OCI-LY3 (cell line): ENCODE results near the gene LDB3.

Experiments used
- EZH2phosphoT487 ChIP-seq: fragments of 200-600 bp; shearing (Covaris generic); IDR thresholded peaks from 2 replicates; pipeline ENCODE4 v1.6.1; 2018; ENCODE audit warnings: antibody characterized with exemption, mixed run types, low read depth
- TF ChIP-seq, protein P1 (sequence below): fragments of 200-600, 300-600 bp; sonication (generic); IDR thresholded peaks from 2 replicates; pipeline ENCODE4 v1.5.1; 2014; ENCODE audit warnings: antibody characterized with exemption, low read length, low read depth

DNA sequence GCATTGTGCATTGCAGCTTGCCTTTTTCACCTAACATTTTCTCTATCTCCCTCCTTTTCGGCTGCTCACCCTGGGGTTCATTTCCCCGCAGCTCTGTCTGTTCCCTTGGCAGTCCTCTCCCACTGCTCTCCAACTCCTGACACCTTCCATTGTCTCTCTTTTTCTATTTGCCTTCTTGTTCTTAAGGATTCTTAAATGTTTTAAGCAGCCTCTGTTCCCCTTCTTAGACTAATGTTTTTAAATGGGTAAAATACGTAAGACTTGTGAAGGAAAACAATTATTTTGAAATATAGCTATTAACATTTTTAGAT, 107.5 kb downstream of the LDB3 start:
- TF ChIP-seq, protein P1, sequence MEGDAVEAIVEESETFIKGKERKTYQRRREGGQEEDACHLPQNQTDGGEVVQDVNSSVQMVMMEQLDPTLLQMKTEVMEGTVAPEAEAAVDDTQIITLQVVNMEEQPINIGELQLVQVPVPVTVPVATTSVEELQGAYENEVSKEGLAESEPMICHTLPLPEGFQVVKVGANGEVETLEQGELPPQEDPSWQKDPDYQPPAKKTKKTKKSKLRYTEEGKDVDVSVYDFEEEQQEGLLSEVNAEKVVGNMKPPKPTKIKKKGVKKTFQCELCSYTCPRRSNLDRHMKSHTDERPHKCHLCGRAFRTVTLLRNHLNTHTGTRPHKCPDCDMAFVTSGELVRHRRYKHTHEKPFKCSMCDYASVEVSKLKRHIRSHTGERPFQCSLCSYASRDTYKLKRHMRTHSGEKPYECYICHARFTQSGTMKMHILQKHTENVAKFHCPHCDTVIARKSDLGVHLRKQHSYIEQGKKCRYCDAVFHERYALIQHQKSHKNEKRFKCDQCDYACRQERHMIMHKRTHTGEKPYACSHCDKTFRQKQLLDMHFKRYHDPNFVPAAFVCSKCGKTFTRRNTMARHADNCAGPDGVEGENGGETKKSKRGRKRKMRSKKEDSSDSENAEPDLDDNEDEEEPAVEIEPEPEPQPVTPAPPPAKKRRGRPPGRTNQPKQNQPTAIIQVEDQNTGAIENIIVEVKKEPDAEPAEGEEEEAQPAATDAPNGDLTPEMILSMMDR, result no peak
- no peak for TF ChIP-seq EZH2phosphoT487
